ENCODE results near the gene SLX9. TPM values are rescaled to one million over a fixed set of nuclear protein-coding genes. Genes with fewer than 3 reads are reported as not detected.

SLX9 gene
- polyA plus RNA-seq, 1 donor (not counting 4 experiments of a cell fraction or from before 2014, with no cell fraction given), result 21.8 TPM

GRCh38 chr21:44988607-44989536 is 49.0 kb downstream of the SLX9 start:
- no peak for FAIRE-seq
- no peak overlapping the region for H2AFZ ChIP-seq (ENCODE audit: control insufficient read depth, low read length)
- no peak overlapping the region for H3K4me3 ChIP-seq (ENCODE audit: control insufficient read depth in 2 of 3, extremely low read depth in 1 of 3, insufficient read depth in 2 of 3, low read depth in 1 of 3, low read length in 3 of 3)
- TF ChIP-seq EZH2 (IDR thresholded peaks at IDR 0.05; ENCODE audit: low read length), result no peak
- no peak for TF ChIP-seq CTCF (optimal IDR thresholded peaks at IDR 0.05 in 1 of 3, IDR thresholded peaks at IDR 0.05 in 1 of 3, conservative IDR thresholded peaks at IDR 0.05 in 1 of 3; ENCODE audit: extremely low read depth in 1 of 3, insufficient read depth in 2 of 3, low read length in 3 of 3)
- H3K79me2 ChIP-seq (ENCODE audit: control insufficient read depth, insufficient read depth, low read length), result no peaks in the 10 kb centered on the region
- no peak overlapping the region for H3K27ac ChIP-seq (ENCODE audit: control insufficient read depth, insufficient read depth, low read length)
- no peaks in the 10 kb centered on the region for H3K36me3 ChIP-seq (ENCODE audit: control insufficient read depth in 2 of 2, extremely low read depth in 1 of 2, insufficient read depth in 2 of 2, low read length in 2 of 2)
- H3K27me3 ChIP-seq (ENCODE audit: control insufficient read depth, extremely low read depth, insufficient read depth, low read length), result no peaks in the 10 kb centered on the region
- no peaks in the 10 kb centered on the region for H3K9me3 ChIP-seq (ENCODE audit: control insufficient read depth, low read depth, low read length)
- dilution Hi-C loops (cut with MboI; ENCODE audit: extremely low pct_ligation_motif_present, low sequenced_read_pairs), result no loop called here
- H3K9me1 ChIP-seq (ENCODE audit: control insufficient read depth, extremely low read depth, insufficient read depth, low read length), result no peaks in the 10 kb centered on the region
- H3K9ac ChIP-seq (ENCODE audit: control insufficient read depth, extremely low read depth, insufficient read depth, low read length), result no peak overlapping the region
- no peaks in the 10 kb centered on the region for H4K20me1 ChIP-seq (ENCODE audit: control insufficient read depth, extremely low read depth, insufficient read depth, low read length)
- peaks cover 1% of the 10 kb centered on the region for H3K4me1 ChIP-seq (ENCODE audit: control insufficient read depth, extremely low read depth, insufficient read depth, low read length)
- no peak for DNase-seq (ENCODE audit: low read depth, low spot score)
- no peak overlapping the region for H3K4me2 ChIP-seq (ENCODE audit: control insufficient read depth, extremely low read depth, insufficient read depth, low read depth, low read length)

GRCh38 chr21:44989537-44989886 is 49.7 kb downstream of the SLX9 start:
- Histone ChIP-seq H3K36me3 (ENCODE audit: control insufficient read depth in 2 of 2, extremely low read depth in 1 of 2, insufficient read depth in 2 of 2, low read length in 2 of 2) (no peaks in the 10 kb centered on the region), H2AFZ (ENCODE audit: control insufficient read depth, low read length) (no peak overlapping the region), H3K9me1 (ENCODE audit: control insufficient read depth, extremely low read depth, insufficient read depth, low read length) (no peaks in the 10 kb centered on the region), H4K20me1 (ENCODE audit: control insufficient read depth, extremely low read depth, insufficient read depth, low read length) (no peaks in the 10 kb centered on the region), H3K9ac (ENCODE audit: control insufficient read depth, extremely low read depth, insufficient read depth, low read length) (no peak overlapping the region), H3K27ac (ENCODE audit: control insufficient read depth, insufficient read depth, low read length) (no peak overlapping the region), H3K4me1 (ENCODE audit: control insufficient read depth, extremely low read depth, insufficient read depth, low read length) (peaks cover 8% of the 10 kb centered on the region), H3K27me3 (ENCODE audit: control insufficient read depth, extremely low read depth, insufficient read depth, low read length) (no peaks in the 10 kb centered on the region), H3K4me2 (ENCODE audit: control insufficient read depth, extremely low read depth, insufficient read depth, low read depth, low read length) (no peak overlapping the region), H3K79me2 (ENCODE audit: control insufficient read depth, insufficient read depth, low read length) (no peaks in the 10 kb centered on the region), H3K4me3 (ENCODE audit: control insufficient read depth in 2 of 3, extremely low read depth in 1 of 3, insufficient read depth in 2 of 3, low read depth in 1 of 3, low read length in 3 of 3) (no peak overlapping the region), H3K9me3 (ENCODE audit: control insufficient read depth, low read depth, low read length) (no peaks in the 10 kb centered on the region)
- TF ChIP-seq EZH2 (IDR thresholded peaks at IDR 0.05; ENCODE audit: low read length), result no peak
- no peak for TF ChIP-seq CTCF (optimal IDR thresholded peaks at IDR 0.05 in 1 of 3, IDR thresholded peaks at IDR 0.05 in 1 of 3, conservative IDR thresholded peaks at IDR 0.05 in 1 of 3; ENCODE audit: extremely low read depth in 1 of 3, insufficient read depth in 2 of 3, low read length in 3 of 3)
- dilution Hi-C loops (cut with MboI; ENCODE audit: extremely low pct_ligation_motif_present, low sequenced_read_pairs), result no loop called here
- DNase-seq (ENCODE audit: low read depth, low spot score) (no peak), FAIRE-seq (no peak)

Measured in keratinocyte (primary cell).